ENCODE measurements around the gene GPR12.

DNA sequence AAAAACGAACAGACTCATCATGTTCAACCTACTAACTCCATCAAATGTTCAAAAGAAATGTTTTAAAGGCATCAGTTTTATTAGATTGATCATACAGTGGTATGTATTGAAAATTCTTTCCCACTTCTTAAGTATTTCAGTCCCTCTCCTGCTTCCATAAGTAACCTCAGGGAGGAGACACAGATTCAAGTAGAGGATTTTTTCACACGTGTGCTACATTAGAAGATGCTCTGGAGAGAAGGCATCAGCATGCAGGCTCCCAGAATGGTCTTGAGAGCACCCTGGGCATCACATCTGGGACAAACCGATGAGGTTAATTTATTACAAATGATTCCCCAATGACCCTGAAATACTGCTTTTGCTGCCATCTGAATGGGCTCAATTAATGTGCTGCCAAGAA is 3.6 kb downstream of the GPR12 start:
- TF ChIP-seq, protein P1, sequence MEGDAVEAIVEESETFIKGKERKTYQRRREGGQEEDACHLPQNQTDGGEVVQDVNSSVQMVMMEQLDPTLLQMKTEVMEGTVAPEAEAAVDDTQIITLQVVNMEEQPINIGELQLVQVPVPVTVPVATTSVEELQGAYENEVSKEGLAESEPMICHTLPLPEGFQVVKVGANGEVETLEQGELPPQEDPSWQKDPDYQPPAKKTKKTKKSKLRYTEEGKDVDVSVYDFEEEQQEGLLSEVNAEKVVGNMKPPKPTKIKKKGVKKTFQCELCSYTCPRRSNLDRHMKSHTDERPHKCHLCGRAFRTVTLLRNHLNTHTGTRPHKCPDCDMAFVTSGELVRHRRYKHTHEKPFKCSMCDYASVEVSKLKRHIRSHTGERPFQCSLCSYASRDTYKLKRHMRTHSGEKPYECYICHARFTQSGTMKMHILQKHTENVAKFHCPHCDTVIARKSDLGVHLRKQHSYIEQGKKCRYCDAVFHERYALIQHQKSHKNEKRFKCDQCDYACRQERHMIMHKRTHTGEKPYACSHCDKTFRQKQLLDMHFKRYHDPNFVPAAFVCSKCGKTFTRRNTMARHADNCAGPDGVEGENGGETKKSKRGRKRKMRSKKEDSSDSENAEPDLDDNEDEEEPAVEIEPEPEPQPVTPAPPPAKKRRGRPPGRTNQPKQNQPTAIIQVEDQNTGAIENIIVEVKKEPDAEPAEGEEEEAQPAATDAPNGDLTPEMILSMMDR (IDR thresholded peaks at IDR 0.05): no peak
- TF ChIP-seq EZH2 (IDR thresholded peaks at IDR 0.05; ENCODE audit: borderline replicate concordance, insufficient read depth, low read depth, low read length, poor library complexity, severe bottlenecking): no peak
